Measurements from ENCODE around the gene NOC2L. TPM values are rescaled to one million over a fixed set of nuclear protein-coding genes. Genes with fewer than 3 reads are reported as not detected.

NOC2L gene
- total RNA-seq, 1 donor from 2014 or later: 70.2 TPM

- DNase-seq (ENCODE audit: low read depth): no peak
Observed at GRCh38 chr1:975365-975764, 16.3 kb upstream of the NOC2L start.

GRCh38 chr1:974687-975328 is 15.8 kb upstream of the NOC2L start:
- DNase-seq (ENCODE audit: low read depth): no peak

- no peak for DNase-seq (ENCODE audit: low read depth)
Observed at GRCh38 chr1:974293-974640, 15.2 kb upstream of the NOC2L start.

GRCh38 chr1:973459-974292 is 14.6 kb upstream of the NOC2L start:
- DNase-seq (ENCODE audit: low read depth): no peak

- no peak for DNase-seq (ENCODE audit: low read depth)
Observed at GRCh38 chr1:972726-973458, 13.8 kb upstream of the NOC2L start.

GRCh38 chr1:971751-972506 is 12.9 kb upstream of the NOC2L start:
- DNase-seq (ENCODE audit: low read depth): no peak

- DNase-seq (ENCODE audit: low read depth): no peak
Observed at GRCh38 chr1:970973-971730, 12.1 kb upstream of the NOC2L start.

- no peak for DNase-seq (ENCODE audit: low read depth)
Observed at GRCh38 chr1:970242-970972, 11.4 kb upstream of the NOC2L start.

GRCh38 chr1:969260-969855 is 10.3 kb upstream of the NOC2L start:
- DNase-seq (ENCODE audit: low read depth): no peak

- DNase-seq (ENCODE audit: low read depth): no peak
Observed at GRCh38 chr1:967466-968343, 8.6 kb upstream of the NOC2L start.

- DNase-seq (ENCODE audit: low read depth): peak; percentile 58
Observed at GRCh38 chr1:966704-967300, 7.7 kb upstream of the NOC2L start.

- no peak for DNase-seq (ENCODE audit: low read depth)
Observed at GRCh38 chr1:966135-966703, 7.2 kb upstream of the NOC2L start, which contains the start of gene PLEKHN1. Gene PLEKHN1, plus strand, starts transcription at chr1:966482. Its CDS starts 50 bp downstream, at chr1:966532.

GRCh38 chr1:965526-966134 is 6.6 kb upstream of the NOC2L start:
- DNase-seq (ENCODE audit: low read depth): no peak

GRCh38 chr1:964691-965525 is 5.9 kb upstream of the NOC2L start:
- no peak for DNase-seq (ENCODE audit: low read depth)

GRCh38 chr1:963746-964525 is 4.9 kb upstream of the NOC2L start:
- no peak for DNase-seq (ENCODE audit: low read depth)

GRCh38 chr1:963301-963651 is 4.2 kb upstream of the NOC2L start:
- no peak for DNase-seq (ENCODE audit: low read depth)

Measured in myocyte (in vitro differentiated cells).